HG03378 (cell line): ENCODE data around the gene TM9SF1.
"Not testable (repeated sequence)": the region's sequence is repeated elsewhere in the genome, so short reads cannot be mapped to it uniquely, and the experiment has no call there.

ENCODE experiments used
- ATAC-seq: cut with Tn5 transposase; IDR thresholded peaks from one replicate; pipeline ENCODE4 v1.9.1; 2021; ENCODE audit warnings: mild to moderate bottlenecking, moderate library complexity; ENCODE audit not compliant: unreplicated experiment

Gene TM9SF1

DNA sequence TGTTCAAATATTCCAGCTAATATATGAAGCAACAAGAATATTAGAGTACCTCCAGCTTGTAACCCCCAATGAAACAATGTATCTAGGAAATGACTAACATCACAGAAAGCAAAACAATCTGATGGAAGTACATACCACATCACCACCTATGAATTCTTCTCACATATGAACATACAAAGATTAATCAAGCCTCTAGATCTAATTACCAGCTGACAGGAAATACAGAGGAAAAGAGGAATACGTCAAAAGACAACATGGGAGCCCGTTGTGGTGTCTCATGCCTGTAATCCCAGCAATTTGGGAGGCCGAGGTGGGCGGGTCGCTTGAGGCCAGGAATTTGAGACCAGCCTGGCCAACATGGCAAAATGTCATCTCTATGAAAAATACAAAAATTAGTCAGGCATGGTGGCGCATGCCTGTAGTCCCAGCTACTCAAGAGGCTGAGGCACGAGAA lies 29.4 kb upstream of the TM9SF1 start:
- no peak for ATAC-seq

- ATAC-seq: not testable (repeated sequence)
These were observed 27.7 kb upstream of the TM9SF1 start for GRCh38 chr14:24222987-24223386.

DNA sequence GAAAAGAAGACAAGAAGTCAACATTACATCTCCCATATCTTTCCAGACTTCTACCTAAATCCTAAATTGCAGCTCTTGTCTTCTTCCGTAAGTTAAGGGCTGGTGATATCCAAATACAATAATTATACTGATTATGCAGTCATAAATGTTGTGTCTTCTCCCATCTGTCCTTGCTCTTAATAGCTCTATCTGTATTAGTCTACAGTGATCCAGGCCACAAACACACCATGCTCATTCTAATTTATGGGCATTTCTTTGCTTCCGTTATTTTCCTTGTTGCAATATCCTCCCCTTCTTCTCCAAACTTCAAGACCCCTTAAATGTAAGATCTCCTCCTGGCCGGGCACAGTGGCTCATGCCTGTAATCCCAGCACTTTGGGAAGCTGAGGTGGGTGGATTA lies 24.3 kb upstream of the TM9SF1 start:
- ATAC-seq: no peak

DNA sequence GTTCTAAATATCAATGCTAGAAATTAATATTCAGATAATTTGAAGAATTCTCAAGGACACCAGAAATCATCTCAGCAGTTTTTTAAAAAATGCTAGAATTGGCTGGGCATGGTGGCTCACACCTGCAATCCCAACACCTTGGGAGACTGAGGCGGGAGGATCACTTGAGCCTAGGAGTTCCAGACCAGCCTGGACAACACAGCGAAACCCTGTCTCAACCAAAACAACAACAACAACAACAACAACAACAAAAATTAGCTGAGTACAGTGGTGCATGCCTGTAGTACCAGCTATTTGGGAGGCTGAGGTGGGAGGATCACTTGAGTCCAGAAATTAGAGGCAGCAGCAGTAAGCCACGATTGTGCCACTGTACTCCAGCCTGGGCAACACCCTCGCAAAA lies 23.8 kb upstream of the TM9SF1 start:
- ATAC-seq: no peak

GRCh38 chr14:24216876-24217275 lies 21.6 kb upstream of the TM9SF1 start:
- ATAC-seq: not testable (repeated sequence)

GRCh38 chr14:24216345-24216699 lies 21.1 kb upstream of the TM9SF1 start:
- ATAC-seq: no peak

DNA sequence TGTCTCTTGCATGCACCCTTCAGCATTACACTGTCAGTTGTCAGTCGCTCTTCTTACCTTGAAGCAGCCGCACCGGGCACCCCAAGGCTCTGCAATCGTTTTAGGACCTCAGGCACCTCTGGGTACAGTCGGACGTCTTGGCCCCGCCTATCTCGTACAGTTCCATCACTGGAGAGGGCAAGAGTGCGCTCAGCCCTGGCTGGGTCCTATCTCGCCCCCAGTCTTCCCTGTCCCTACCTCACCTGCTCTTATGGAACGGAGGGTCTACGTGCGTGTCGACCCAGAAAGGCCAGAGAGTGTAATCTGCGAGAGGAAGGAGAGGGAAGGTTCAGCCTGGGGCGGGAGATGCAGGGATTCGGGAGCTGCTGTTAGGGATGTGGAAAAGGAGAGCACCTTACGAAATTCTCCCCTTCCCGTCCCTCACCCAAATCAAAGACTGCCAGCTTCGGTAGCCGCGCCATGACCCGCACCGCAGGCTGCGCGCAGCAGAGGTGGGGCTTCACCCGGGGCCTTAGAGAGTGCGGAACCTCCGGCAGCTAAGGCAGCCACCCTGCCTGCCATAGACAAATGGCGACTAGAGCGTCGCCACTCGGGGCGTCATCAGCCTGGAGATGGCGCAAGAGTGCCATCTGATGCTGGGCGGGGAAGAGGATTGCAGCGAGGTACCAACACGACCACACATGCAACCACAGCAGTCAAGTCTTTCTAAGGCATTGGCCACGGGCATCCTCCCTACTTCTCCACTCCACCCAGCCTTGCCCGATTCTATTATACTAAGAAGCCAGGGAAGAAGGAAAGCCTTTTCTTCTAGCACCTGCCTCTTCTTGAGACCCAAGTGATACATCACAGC lies 20.5 kb upstream of the TM9SF1 start, which contains the start of gene MDP1:
Gene MDP1, minus strand, starts transcription at position 572 of the 850 bp plus-strand sequence. Its CDS starts 111 bp downstream, at position 461.
- ATAC-seq: peak; percentile 58

DNA sequence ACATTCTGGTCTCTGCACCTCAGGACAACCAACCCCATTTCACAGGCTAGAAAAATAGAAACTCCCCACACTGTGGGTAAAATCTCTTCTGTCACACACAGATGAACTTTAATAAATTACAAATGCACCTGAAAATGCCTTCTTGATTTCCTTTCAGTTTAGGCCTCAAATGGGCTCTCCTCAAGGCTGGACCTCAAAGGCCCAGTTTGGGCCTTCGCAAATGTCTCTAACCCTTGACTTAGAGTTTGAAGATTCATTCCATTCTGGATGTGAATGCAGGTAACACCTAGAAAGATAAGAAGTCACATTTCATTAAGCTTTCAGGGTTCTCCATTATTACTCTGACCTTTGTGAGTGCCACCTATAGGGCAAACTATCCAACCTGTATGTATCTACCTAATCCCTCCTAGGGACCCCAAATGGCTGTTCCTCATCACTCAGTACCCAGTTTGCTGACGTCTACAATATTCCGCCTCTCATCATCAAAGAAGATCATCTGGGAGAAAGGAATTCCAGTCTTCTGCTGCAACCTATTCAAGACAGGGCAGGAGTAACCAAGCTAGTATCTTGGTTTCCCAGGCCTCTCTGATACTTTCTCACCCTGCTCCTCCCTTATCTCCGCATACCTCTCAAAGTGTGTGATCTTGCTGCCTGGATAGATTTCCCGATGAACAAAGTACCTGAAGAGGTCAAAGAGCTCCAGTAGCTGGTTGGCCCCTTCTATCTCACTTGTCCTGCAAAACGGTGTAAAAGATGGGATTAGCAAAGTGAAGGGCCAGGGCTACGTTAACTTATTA lies 18.8 kb upstream of the TM9SF1 start:
- ATAC-seq: no peak

DNA sequence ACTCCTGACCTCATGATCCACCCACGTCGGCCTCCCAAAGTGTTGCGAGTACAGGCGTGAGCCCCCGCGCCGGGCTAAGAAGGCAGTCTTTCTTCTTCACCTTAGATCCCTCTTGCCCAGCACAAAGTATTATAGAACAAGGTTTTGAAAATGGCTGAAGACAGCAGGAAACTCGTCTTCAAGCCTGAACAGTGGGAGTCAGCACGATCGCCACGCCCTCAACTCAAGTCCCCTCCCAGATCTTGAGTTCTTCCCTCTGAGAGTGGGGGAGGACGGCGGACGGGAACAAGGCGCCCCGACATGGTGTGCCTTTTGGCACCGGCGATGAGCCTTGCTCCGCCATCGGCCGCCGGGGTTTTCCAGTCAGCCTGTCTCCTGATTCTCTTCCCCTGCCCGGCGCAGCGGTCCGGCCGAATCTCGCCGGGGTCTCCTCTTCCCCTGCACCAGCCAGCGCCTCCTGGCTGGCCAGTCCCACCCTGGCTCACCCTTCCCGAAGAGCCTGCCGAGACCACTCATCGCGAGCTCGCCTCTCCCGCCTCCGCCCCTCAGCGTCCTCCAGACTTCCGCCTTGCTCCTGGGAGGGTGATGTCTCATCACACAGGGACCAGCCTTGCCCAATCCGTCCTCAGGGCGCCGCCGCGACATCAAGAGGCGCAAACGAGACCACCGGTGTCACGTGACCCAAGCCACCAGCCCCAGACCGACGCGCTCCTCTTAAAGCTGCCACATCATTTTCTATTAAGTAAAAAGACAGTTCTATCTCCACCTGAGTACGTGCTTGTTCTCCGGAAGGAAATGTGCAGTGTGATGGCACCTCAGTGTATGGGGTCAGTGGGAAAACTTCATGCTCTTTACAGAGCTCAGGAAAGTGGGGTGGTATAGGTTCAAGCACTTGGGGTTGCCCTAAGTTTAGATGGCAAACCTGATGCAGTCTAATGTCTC lies 18.0 kb upstream of the TM9SF1 start, which contains the start of gene CHMP4A:
Gene CHMP4A, minus strand, starts transcription at position 565 of the 942 bp plus-strand sequence. Its CDS starts 49 bp downstream, at position 516.
- peak; percentile 71 for ATAC-seq

GRCh38 chr14:24211311-24211710 lies 16.1 kb upstream of the TM9SF1 start:
- ATAC-seq: no peak

- ATAC-seq: no peak
These were observed 12.4 kb upstream of the TM9SF1 start for GRCh38 chr14:24207625-24208024.

DNA sequence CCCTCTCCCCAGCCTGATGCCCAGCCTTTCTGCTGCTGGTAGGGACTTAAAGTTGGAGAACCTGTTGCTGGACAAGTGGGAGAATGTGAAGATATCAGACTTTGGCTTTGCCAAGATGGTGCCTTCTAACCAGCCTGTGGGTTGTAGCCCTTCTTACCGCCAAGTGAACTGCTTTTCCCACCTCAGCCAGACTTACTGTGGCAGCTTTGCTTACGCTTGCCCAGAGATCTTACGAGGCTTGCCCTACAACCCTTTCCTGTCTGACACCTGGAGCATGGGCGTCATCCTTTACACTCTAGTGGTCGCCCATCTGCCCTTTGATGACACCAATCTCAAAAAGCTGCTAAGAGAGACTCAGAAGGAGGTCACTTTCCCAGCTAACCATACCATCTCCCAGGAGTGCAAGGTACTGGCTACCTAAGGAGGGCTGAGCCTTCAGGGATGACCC lies 11.9 kb upstream of the TM9SF1 start:
- no peak for ATAC-seq

GRCh38 chr14:24206260-24207103 lies 11.2 kb upstream of the TM9SF1 start:
- ATAC-seq: no peak

- no peak for ATAC-seq
These were observed 9.2 kb upstream of the TM9SF1 start for GRCh38 chr14:24204163-24205146.

- not testable (repeated sequence) for ATAC-seq
These were observed 8.1 kb upstream of the TM9SF1 start for GRCh38 chr14:24203249-24203886.

DNA sequence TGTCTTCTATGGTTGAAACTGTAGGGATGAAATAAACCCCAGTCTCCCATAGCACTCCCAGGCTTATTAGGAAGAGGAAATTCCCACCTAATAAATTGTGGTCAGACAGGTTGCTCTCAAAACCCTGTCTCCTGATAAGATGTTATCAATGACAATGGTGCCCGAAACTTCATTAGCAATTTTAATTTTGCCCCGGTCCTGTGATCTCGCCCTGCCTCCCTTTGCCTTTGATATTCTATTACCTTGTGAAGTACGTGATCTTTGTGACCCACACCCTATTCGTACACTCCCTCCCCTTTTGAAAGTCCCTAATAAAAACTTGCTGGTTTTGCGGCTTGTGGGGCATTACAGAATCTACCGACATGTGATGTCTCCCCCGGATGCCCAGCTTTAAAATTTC lies 7.3 kb upstream of the TM9SF1 start:
- not testable (repeated sequence) for ATAC-seq

- ATAC-seq: no peak
These were observed 3.7 kb upstream of the TM9SF1 start for GRCh38 chr14:24198814-24199524.
